Measurements from ENCODE around the gene DTX3L.
A peak's percentile ranks its signal among the peaks of the same experiment; 100 is the strongest.

Gene DTX3L

GRCh38 chr3:122619040-122619439, 54.9 kb downstream of the DTX3L start:
- no CpG with 5 or more reads among the region's 4 CpGs for WGBS (ENCODE audit: extremely low coverage, insufficient coverage, insufficient read length)
- Histone ChIP-seq H2BK12ac (ENCODE audit: low read length) (no peak overlapping the region), H4K91ac (ENCODE audit: low read depth, low read length) (no peak overlapping the region), H3K79me1 (ENCODE audit: low read length) (no peaks in the 10 kb centered on the region), H3K4me1 (ENCODE audit: control insufficient read depth in 1 of 2, insufficient read depth in 2 of 2, low read length in 2 of 2) (no peaks in the 10 kb centered on the region), H3K14ac (ENCODE audit: low read length) (no peak overlapping the region), H3K27ac (ENCODE audit: low read depth, low read length) (no peak overlapping the region), H2AK5ac (ENCODE audit: low read length) (no peak overlapping the region), H3K4me3 (ENCODE audit: low read depth, low read length) (no peak overlapping the region), H3K79me2 (ENCODE audit: control insufficient read depth, insufficient read depth, low read length, poor library complexity) (no peaks in the 10 kb centered on the region), H3K9ac (ENCODE audit: low read length) (no peak overlapping the region), H3K23ac (ENCODE audit: low read length) (no peak overlapping the region), H3K36me3 (ENCODE audit: control insufficient read depth in 1 of 2, insufficient read depth in 2 of 2, low read length in 2 of 2) (no peaks in the 10 kb centered on the region), H4K12ac (ENCODE audit: low read depth, low read length) (no peak overlapping the region), H3K18ac (ENCODE audit: low read length) (no peak overlapping the region), H4K8ac (ENCODE audit: low read depth, low read length) (no peak overlapping the region), H2AFZ (ENCODE audit: insufficient read depth, low read length, poor library complexity) (no peak overlapping the region), H3K4me2 (ENCODE audit: low read length) (no peak overlapping the region), H3K9me3 (ENCODE audit: insufficient read depth, low read depth, low read length) (no peaks in the 10 kb centered on the region), H3K27me3 (ENCODE audit: insufficient read depth, low read length) (no peaks in the 10 kb centered on the region), H3K4ac (ENCODE audit: low read depth, low read length) (no peak overlapping the region), H2BK120ac (ENCODE audit: insufficient read depth, low read length, poor library complexity) (no peak overlapping the region), H2BK5ac (ENCODE audit: low read depth, low read length, poor library complexity) (no peak overlapping the region)
- peak in 1 of 2 donors; percentile 50 for DNase-seq

- H3K14ac ChIP-seq (ENCODE audit: low read length) = no peak overlapping the region
- no peak overlapping the region for H4K12ac ChIP-seq (ENCODE audit: low read depth, low read length)
- no peak overlapping the region for H3K23ac ChIP-seq (ENCODE audit: low read length)
- no peak overlapping the region for H3K18ac ChIP-seq (ENCODE audit: low read length)
- no peak for DNase-seq
- no peak overlapping the region for H2BK120ac ChIP-seq (ENCODE audit: insufficient read depth, low read length, poor library complexity)
- H3K4me3 ChIP-seq (ENCODE audit: low read depth, low read length) = no peak overlapping the region
- H3K27ac ChIP-seq (ENCODE audit: low read depth, low read length) = no peak overlapping the region
- no peaks in the 10 kb centered on the region for H3K27me3 ChIP-seq (ENCODE audit: insufficient read depth, low read length)
- no peaks in the 10 kb centered on the region for H3K9me3 ChIP-seq (ENCODE audit: insufficient read depth, low read depth, low read length)
- H2AFZ ChIP-seq (ENCODE audit: insufficient read depth, low read length, poor library complexity) = no peak overlapping the region
- H3K9ac ChIP-seq (ENCODE audit: low read length) = no peak overlapping the region
- no peaks in the 10 kb centered on the region for H3K36me3 ChIP-seq (ENCODE audit: control insufficient read depth in 1 of 2, insufficient read depth in 2 of 2, low read length in 2 of 2)
- no peaks in the 10 kb centered on the region for H3K4me1 ChIP-seq (ENCODE audit: control insufficient read depth in 1 of 2, insufficient read depth in 2 of 2, low read length in 2 of 2)
- no peak overlapping the region for H2BK12ac ChIP-seq (ENCODE audit: low read length)
- no peak overlapping the region for H2AK5ac ChIP-seq (ENCODE audit: low read length)
- H4K8ac ChIP-seq (ENCODE audit: low read depth, low read length) = no peak overlapping the region
- no peaks in the 10 kb centered on the region for H3K79me1 ChIP-seq (ENCODE audit: low read length)
- no CpG with 5 or more reads among the region's 4 CpGs for WGBS (ENCODE audit: extremely low coverage, insufficient coverage, insufficient read length)
- H3K79me2 ChIP-seq (ENCODE audit: control insufficient read depth, insufficient read depth, low read length, poor library complexity) = no peaks in the 10 kb centered on the region
- no peak overlapping the region for H2BK5ac ChIP-seq (ENCODE audit: low read depth, low read length, poor library complexity)
- H4K91ac ChIP-seq (ENCODE audit: low read depth, low read length) = no peak overlapping the region
- H3K4ac ChIP-seq (ENCODE audit: low read depth, low read length) = no peak overlapping the region
- no peak overlapping the region for H3K4me2 ChIP-seq (ENCODE audit: low read length)
These were observed 56.3 kb downstream of the DTX3L start for GRCh38 chr3:122620399-122620798.

- H3K4me1 ChIP-seq (ENCODE audit: control insufficient read depth in 1 of 2, insufficient read depth in 2 of 2, low read length in 2 of 2) = no peaks in the 10 kb centered on the region
- no CpG with 5 or more reads among the region's 3 CpGs for WGBS (ENCODE audit: extremely low coverage, insufficient coverage, insufficient read length)
These were observed 57.0 kb downstream of the DTX3L start for GRCh38 chr3:122621112-122621511.

GRCh38 chr3:122623031-122623829, 59.1 kb downstream of the DTX3L start:
- no peak overlapping the region for H2AFZ ChIP-seq (ENCODE audit: insufficient read depth, low read length, poor library complexity)
- no peak overlapping the region for H2BK5ac ChIP-seq (ENCODE audit: low read depth, low read length, poor library complexity)
- H3K23ac ChIP-seq (ENCODE audit: low read length) = no peak overlapping the region
- H3K4ac ChIP-seq (ENCODE audit: low read depth, low read length) = no peak overlapping the region
- H3K36me3 ChIP-seq (ENCODE audit: control insufficient read depth in 1 of 2, insufficient read depth in 2 of 2, low read length in 2 of 2) = no peaks in the 10 kb centered on the region
- H2BK12ac ChIP-seq (ENCODE audit: low read length) = no peak overlapping the region
- no peaks in the 10 kb centered on the region for H3K79me2 ChIP-seq (ENCODE audit: control insufficient read depth, insufficient read depth, low read length, poor library complexity)
- no peak overlapping the region for H3K27ac ChIP-seq (ENCODE audit: low read depth, low read length)
- no peak overlapping the region for H3K9ac ChIP-seq (ENCODE audit: low read length)
- no peak for DNase-seq
- H2BK120ac ChIP-seq (ENCODE audit: insufficient read depth, low read length, poor library complexity) = no peak overlapping the region
- H3K4me2 ChIP-seq (ENCODE audit: low read length) = no peak overlapping the region
- no peak overlapping the region for H3K4me3 ChIP-seq (ENCODE audit: low read depth, low read length)
- peaks cover 0 to 3% of the 10 kb centered on the region in 2 experiments for H3K4me1 ChIP-seq (ENCODE audit: control insufficient read depth in 1 of 2, insufficient read depth in 2 of 2, low read length in 2 of 2)
- no peak overlapping the region for H2AK5ac ChIP-seq (ENCODE audit: low read length)
- no peak overlapping the region for H3K14ac ChIP-seq (ENCODE audit: low read length)
- no peak overlapping the region for H4K8ac ChIP-seq (ENCODE audit: low read depth, low read length)
- no peaks in the 10 kb centered on the region for H3K9me3 ChIP-seq (ENCODE audit: insufficient read depth, low read depth, low read length)
- no peaks in the 10 kb centered on the region for H3K27me3 ChIP-seq (ENCODE audit: insufficient read depth, low read length)
- no peaks in the 10 kb centered on the region for H3K79me1 ChIP-seq (ENCODE audit: low read length)
- H3K18ac ChIP-seq (ENCODE audit: low read length) = no peak overlapping the region
- no peak overlapping the region for H4K91ac ChIP-seq (ENCODE audit: low read depth, low read length)
- H4K12ac ChIP-seq (ENCODE audit: low read depth, low read length) = no peak overlapping the region
- WGBS (ENCODE audit: extremely low coverage, insufficient coverage, insufficient read length) = no CpG with 5 or more reads among the region's 8 CpGs

More at GRCh38 chr3:122621112-122621511, 57.0 kb downstream of the DTX3L start:
- H3K79me1 ChIP-seq (ENCODE audit: low read length) = no peaks in the 10 kb centered on the region
- no peaks in the 10 kb centered on the region for H3K27me3 ChIP-seq (ENCODE audit: insufficient read depth, low read length)
- no peak for DNase-seq
- no peak overlapping the region for H3K27ac ChIP-seq (ENCODE audit: low read depth, low read length)
- H3K23ac ChIP-seq (ENCODE audit: low read length) = no peak overlapping the region
- no peak overlapping the region for H4K91ac ChIP-seq (ENCODE audit: low read depth, low read length)
- H3K79me2 ChIP-seq (ENCODE audit: control insufficient read depth, insufficient read depth, low read length, poor library complexity) = no peaks in the 10 kb centered on the region
- H3K9me3 ChIP-seq (ENCODE audit: insufficient read depth, low read depth, low read length) = no peaks in the 10 kb centered on the region
- no peak overlapping the region for H4K12ac ChIP-seq (ENCODE audit: low read depth, low read length)
- H2BK12ac ChIP-seq (ENCODE audit: low read length) = no peak overlapping the region
- H2BK5ac ChIP-seq (ENCODE audit: low read depth, low read length, poor library complexity) = no peak overlapping the region
- H3K36me3 ChIP-seq (ENCODE audit: control insufficient read depth in 1 of 2, insufficient read depth in 2 of 2, low read length in 2 of 2) = no peaks in the 10 kb centered on the region
- H3K9ac ChIP-seq (ENCODE audit: low read length) = no peak overlapping the region
- no peak overlapping the region for H2AK5ac ChIP-seq (ENCODE audit: low read length)
- no peak overlapping the region for H2AFZ ChIP-seq (ENCODE audit: insufficient read depth, low read length, poor library complexity)
- H3K14ac ChIP-seq (ENCODE audit: low read length) = no peak overlapping the region
- H3K4me3 ChIP-seq (ENCODE audit: low read depth, low read length) = no peak overlapping the region
- no peak overlapping the region for H2BK120ac ChIP-seq (ENCODE audit: insufficient read depth, low read length, poor library complexity)
- no peak overlapping the region for H3K4ac ChIP-seq (ENCODE audit: low read depth, low read length)
- H3K18ac ChIP-seq (ENCODE audit: low read length) = no peak overlapping the region
- H3K4me2 ChIP-seq (ENCODE audit: low read length) = no peak overlapping the region
- H4K8ac ChIP-seq (ENCODE audit: low read depth, low read length) = no peak overlapping the region

Measured in trophoblast cell (in vitro differentiated cells and primary cell).